ENCODE data around the gene STX16.

GRCh38 chr20:58650181-58650775, 805 bp upstream of the STX16 start:
- TF ChIP-seq CTCF (IDR thresholded peaks at IDR 0.05 in 4 of 5, conservative IDR thresholded peaks at IDR 0.05 in 1 of 5) (no peak), POLR2A (IDR thresholded peaks at IDR 0.05) (no peak)
